ENCODE data around the gene AMMECR1.

The AMMECR1 gene

GRCh38 chrX:110302975-110303374 is 14.9 kb downstream of the AMMECR1 start:
- no peak for DNase-seq (ENCODE audit: low read depth)
- no peak for TF ChIP-seq CTCF (conservative IDR thresholded peaks at IDR 0.05; ENCODE audit: low read depth, low read length)

GRCh38 chrX:110301194-110301593 is 16.7 kb downstream of the AMMECR1 start:
- H3K4me3 ChIP-seq (ENCODE audit: low read length): no peak overlapping the region

More at GRCh38 chrX:110302975-110303374, 14.9 kb downstream of the AMMECR1 start:
- no peak overlapping the region for H3K4me3 ChIP-seq (ENCODE audit: low read length)

GRCh38 chrX:110294087-110294486 is 23.8 kb downstream of the AMMECR1 start:
- DNase-seq (ENCODE audit: low read depth): no peak
- no peak for TF ChIP-seq CTCF (conservative IDR thresholded peaks at IDR 0.05; ENCODE audit: low read depth, low read length)
- H3K4me3 ChIP-seq (ENCODE audit: low read length): no peak overlapping the region

More at GRCh38 chrX:110301194-110301593, 16.7 kb downstream of the AMMECR1 start:
- DNase-seq (ENCODE audit: low read depth): no peak
- TF ChIP-seq CTCF (conservative IDR thresholded peaks at IDR 0.05; ENCODE audit: low read depth, low read length): no peak

DNA sequence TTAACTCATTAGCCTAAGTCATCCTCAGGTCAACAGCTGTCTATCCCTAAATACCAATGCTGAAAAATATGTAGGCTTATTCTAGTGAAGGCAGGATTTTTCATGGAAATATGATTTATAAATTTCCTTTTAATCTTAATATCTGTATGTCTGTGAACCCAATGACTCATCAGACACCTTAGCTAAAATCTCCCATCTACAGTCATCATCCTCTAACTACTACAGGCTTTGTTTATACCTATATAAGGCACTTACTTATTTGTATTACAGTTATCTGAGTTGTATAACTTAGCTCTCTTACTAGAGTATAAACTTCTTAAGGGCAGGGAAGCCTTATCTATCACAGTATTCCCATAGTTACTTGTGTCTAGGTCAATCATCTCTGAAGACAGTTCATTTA is 24.2 kb downstream of the AMMECR1 start:
- no peak for TF ChIP-seq CTCF (conservative IDR thresholded peaks at IDR 0.05; ENCODE audit: low read depth, low read length)
- DNase-seq (ENCODE audit: low read depth): no peak

GRCh38 chrX:110287605-110288004 is 30.3 kb downstream of the AMMECR1 start:
- TF ChIP-seq CTCF (conservative IDR thresholded peaks at IDR 0.05; ENCODE audit: low read depth, low read length): no peak
- no peak overlapping the region for H3K4me3 ChIP-seq (ENCODE audit: low read length)
- no peak for DNase-seq (ENCODE audit: low read depth)

More for the DNA sequence above, 24.2 kb downstream of the AMMECR1 start:
- no peak overlapping the region for H3K4me3 ChIP-seq (ENCODE audit: low read length)

DNA sequence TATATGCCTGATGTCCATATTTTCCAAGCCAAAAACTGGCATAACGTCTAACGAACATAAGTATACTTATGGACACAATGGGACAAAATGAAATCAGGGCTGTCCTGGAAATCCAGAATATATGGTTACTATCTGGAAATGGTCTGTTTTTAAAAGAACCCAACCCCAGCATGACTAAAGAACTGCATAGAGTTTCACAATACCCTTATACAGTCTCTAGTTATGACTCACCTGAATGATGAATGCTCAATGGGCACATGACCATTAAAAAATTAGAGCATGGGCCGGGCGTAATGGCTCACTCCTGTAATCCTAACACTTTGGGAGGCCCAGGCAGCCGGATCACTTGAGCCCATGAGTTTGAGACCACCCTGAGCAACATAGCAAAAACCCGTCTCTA is 31.8 kb downstream of the AMMECR1 start:
- DNase-seq (ENCODE audit: low read depth): peak; percentile 43
- no peak overlapping the region for H3K4me3 ChIP-seq (ENCODE audit: low read length)
- TF ChIP-seq CTCF (conservative IDR thresholded peaks at IDR 0.05; ENCODE audit: low read depth, low read length): no peak

DNA sequence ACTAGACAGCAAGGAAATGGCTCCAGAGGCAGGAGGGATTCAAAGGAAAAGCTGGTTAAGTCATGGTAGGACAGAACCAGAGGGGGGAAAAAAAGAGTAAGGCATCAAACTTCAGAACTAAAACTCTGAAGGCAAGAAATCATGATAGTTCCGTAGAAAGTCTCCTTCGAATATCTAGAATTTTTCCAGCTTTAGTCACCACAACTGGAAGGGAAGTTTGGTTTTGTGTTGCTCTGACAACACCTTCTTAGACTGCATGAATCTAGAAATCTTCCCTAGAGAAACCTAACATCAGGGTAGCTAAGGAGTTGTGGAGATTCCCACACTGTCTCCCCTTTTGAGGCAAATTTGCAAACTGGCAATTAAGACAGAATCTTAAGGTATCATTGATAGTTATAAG is 33.7 kb downstream of the AMMECR1 start:
- no peak for TF ChIP-seq CTCF (conservative IDR thresholded peaks at IDR 0.05; ENCODE audit: low read depth, low read length)
- peak; percentile 37 for DNase-seq (ENCODE audit: low read depth)
- no peak overlapping the region for H3K4me3 ChIP-seq (ENCODE audit: low read length)

All from retinal pigment epithelial cell (primary cell).